Mesothelial cell of epicardium (in vitro differentiated cells): ENCODE results near the gene ANK2. TPM values are rescaled to one million over a fixed set of nuclear protein-coding genes. Genes with fewer than 3 reads are reported as not detected.

Experiments used
- DNase-seq, 2 experiments: peaks; one replicate each; pipeline ENCODE4 v3.0.0; 2021; ENCODE audit warnings: low spot score in 2 of 2; ENCODE audit not compliant: unreplicated experiment in 2 of 2
- H3K27ac Mint-ChIP-seq: 2 replicates; pipeline ENCODE4 v1.8.0; 2021; ENCODE audit warnings: mixed read lengths
- H3K27me3 Mint-ChIP-seq: 2 replicates; pipeline ENCODE4 v1.8.0; 2021; ENCODE audit warnings: low read depth, mixed read lengths
- H3K36me3 Mint-ChIP-seq: 2 replicates; pipeline ENCODE4 v1.8.0; 2021; ENCODE audit warnings: mixed read lengths
- H3K4me1 Mint-ChIP-seq: 2 replicates; pipeline ENCODE4 v1.8.0; 2021; ENCODE audit warnings: mixed read lengths
- H3K4me3 Mint-ChIP-seq: 2 replicates; pipeline ENCODE4 v1.8.0; 2021; ENCODE audit warnings: mild to moderate bottlenecking, moderate library complexity, mixed read lengths
- H3K9me3 Mint-ChIP-seq: 2 replicates; pipeline ENCODE4 v1.8.0; 2021; ENCODE audit warnings: mixed read lengths
- total RNA-seq: library from RNA; stranded (reverse); gene quantifications from 3 replicates; pipeline ENCODE4 v1.2.1, GENCODE V29; 2021
- TF ChIP-seq, protein P1 (sequence below): fragments of 200-600 bp; sonication (generic); IDR thresholded peaks from one replicate; pipeline ENCODE4 v1.5.0; 2021; ENCODE audit warnings: antibody characterized with exemption; ENCODE audit not compliant: unreplicated experiment

Gene ANK2
- 9.2 to 11.8 TPM (median 10.4 TPM) in 3 replicates for total RNA-seq

GRCh38 chr4:113049421-113050370 is at the start of gene ANK2:
TSS of gene ANK2 (plus strand) at chr4:113049653. CDS start at chr4:113049729, 76 bp downstream.
- no peaks in the 10 kb centered on the region for H3K36me3 Mint-ChIP-seq
- no peak within 1 kb of the TSS for H3K4me3 Mint-ChIP-seq
- no peak within 1 kb of the TSS for H3K27ac Mint-ChIP-seq
- TF ChIP-seq, protein P1, sequence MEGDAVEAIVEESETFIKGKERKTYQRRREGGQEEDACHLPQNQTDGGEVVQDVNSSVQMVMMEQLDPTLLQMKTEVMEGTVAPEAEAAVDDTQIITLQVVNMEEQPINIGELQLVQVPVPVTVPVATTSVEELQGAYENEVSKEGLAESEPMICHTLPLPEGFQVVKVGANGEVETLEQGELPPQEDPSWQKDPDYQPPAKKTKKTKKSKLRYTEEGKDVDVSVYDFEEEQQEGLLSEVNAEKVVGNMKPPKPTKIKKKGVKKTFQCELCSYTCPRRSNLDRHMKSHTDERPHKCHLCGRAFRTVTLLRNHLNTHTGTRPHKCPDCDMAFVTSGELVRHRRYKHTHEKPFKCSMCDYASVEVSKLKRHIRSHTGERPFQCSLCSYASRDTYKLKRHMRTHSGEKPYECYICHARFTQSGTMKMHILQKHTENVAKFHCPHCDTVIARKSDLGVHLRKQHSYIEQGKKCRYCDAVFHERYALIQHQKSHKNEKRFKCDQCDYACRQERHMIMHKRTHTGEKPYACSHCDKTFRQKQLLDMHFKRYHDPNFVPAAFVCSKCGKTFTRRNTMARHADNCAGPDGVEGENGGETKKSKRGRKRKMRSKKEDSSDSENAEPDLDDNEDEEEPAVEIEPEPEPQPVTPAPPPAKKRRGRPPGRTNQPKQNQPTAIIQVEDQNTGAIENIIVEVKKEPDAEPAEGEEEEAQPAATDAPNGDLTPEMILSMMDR: no peak
- peaks cover 4% of the 10 kb centered on the region for H3K4me1 Mint-ChIP-seq
- DNase-seq: peak in 1 of 2 experiments; percentile 40
- no peaks in the 10 kb centered on the region for H3K27me3 Mint-ChIP-seq
- H3K9me3 Mint-ChIP-seq: no peaks in the 10 kb centered on the region

DNA sequence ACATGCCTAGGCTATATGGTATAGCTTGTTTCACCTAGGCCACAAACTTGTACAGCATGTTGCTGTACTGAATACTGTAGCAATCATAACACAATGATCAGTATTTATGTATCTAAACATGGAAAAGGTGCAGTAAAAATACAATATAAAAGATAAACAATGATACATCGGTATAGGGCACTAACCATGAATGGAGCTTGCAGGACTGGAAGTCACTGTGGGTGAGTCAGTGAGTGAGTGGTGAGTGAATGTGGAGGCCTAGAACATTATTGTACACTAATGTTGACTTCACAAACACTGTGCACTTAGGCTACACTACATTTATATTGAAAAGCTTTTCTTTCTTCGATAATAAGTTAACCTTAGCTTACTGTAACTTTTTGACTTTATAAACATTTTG is 45.6 kb upstream of the ANK2 start:
- Mint-ChIP-seq H3K4me1 (peaks cover 20% of the 10 kb centered on the region), H3K27ac (no peak overlapping the region), H3K9me3 (peaks cover 16% of the 10 kb centered on the region), H3K4me3 (no peak overlapping the region), H3K27me3 (no peaks in the 10 kb centered on the region), H3K36me3 (no peaks in the 10 kb centered on the region)
- DNase-seq: no peak
- TF ChIP-seq, protein P1: no peak

- no peaks in the 10 kb centered on the region for H3K27me3 Mint-ChIP-seq
- H3K9me3 Mint-ChIP-seq: peaks cover 16% of the 10 kb centered on the region
- no peak overlapping the region for H3K4me3 Mint-ChIP-seq
- no peak overlapping the region for H3K27ac Mint-ChIP-seq
- TF ChIP-seq, protein P1: no peak
- DNase-seq: no peak
- H3K4me1 Mint-ChIP-seq: peaks cover 14% of the 10 kb centered on the region
- H3K36me3 Mint-ChIP-seq: no peaks in the 10 kb centered on the region
These were observed 44.8 kb upstream of the ANK2 start for GRCh38 chr4:113004655-113005054.

- H3K9me3 Mint-ChIP-seq: peaks cover 11% of the 10 kb centered on the region
- H3K4me1 Mint-ChIP-seq: peaks cover 7% of the 10 kb centered on the region
- H3K27ac Mint-ChIP-seq: no peak overlapping the region
- no peak for DNase-seq
- H3K4me3 Mint-ChIP-seq: no peak overlapping the region
- no peaks in the 10 kb centered on the region for H3K27me3 Mint-ChIP-seq
- no peaks in the 10 kb centered on the region for H3K36me3 Mint-ChIP-seq
- TF ChIP-seq, protein P1: no peak
These were observed 42.8 kb upstream of the ANK2 start for GRCh38 chr4:113006632-113007031.

GRCh38 chr4:113007151-113007550 is 42.3 kb upstream of the ANK2 start:
- Mint-ChIP-seq H3K27ac (no peak overlapping the region), H3K27me3 (no peaks in the 10 kb centered on the region), H3K4me3 (no peak overlapping the region), H3K9me3 (peaks cover 9% of the 10 kb centered on the region), H3K4me1 (peaks cover 7% of the 10 kb centered on the region), H3K36me3 (no peaks in the 10 kb centered on the region)
- TF ChIP-seq, protein P1: no peak
- DNase-seq: no peak
